HFF-Myc (cell line): Measurements from ENCODE around the gene SH2D1B.

ENCODE experiments used
- DNase-seq: peaks from one replicate; pipeline ENCODE4 v3.0.0-alpha.2; 2011; ENCODE audit warnings: low read depth; ENCODE audit errors: extremely low read depth
- H3K4me3 ChIP-seq: replicated peaks from 2 replicates; pipeline ENCODE4 v1.5.1; 2011; ENCODE audit warnings: low read depth, mild to moderate bottlenecking, control low read depth, low read length
- CTCF ChIP-seq: IDR thresholded peaks from 2 replicates; pipeline ENCODE4 v1.5.1; 2012; ENCODE audit warnings: mild to moderate bottlenecking, low read depth, low read length, control low read depth; ENCODE audit errors: missing control alignments

Gene SH2D1B

GRCh38 chr1:162380061-162380846 lies 31.7 kb downstream of the SH2D1B start:
- no peak overlapping the region for H3K4me3 ChIP-seq

GRCh38 chr1:162376691-162377090 lies 35.2 kb downstream of the SH2D1B start, which contains the start of gene SPATA46:
Gene SPATA46, minus strand, starts transcription at chr1:162376854. Its CDS starts 64 bp downstream, at chr1:162376790.
- no peak within 1 kb of the TSS for H3K4me3 ChIP-seq
- no peak for TF ChIP-seq CTCF
- no peak for DNase-seq

More at GRCh38 chr1:162380061-162380846, 31.7 kb downstream of the SH2D1B start:
- TF ChIP-seq CTCF, result no peak
- DNase-seq, result no peak

- no peak for TF ChIP-seq CTCF
- DNase-seq, result no peak
- H3K4me3 ChIP-seq, result no peak overlapping the region
Observed at GRCh38 chr1:162375463-162375862, 36.5 kb downstream of the SH2D1B start.

GRCh38 chr1:162374406-162374805 lies 37.5 kb downstream of the SH2D1B start:
- TF ChIP-seq CTCF, result no peak
- DNase-seq, result no peak
- no peak overlapping the region for H3K4me3 ChIP-seq

GRCh38 chr1:162373541-162374260 lies 38.2 kb downstream of the SH2D1B start:
- TF ChIP-seq CTCF, result no peak
- no peak for DNase-seq
- no peak overlapping the region for H3K4me3 ChIP-seq

- DNase-seq, result no peak
- no peak for TF ChIP-seq CTCF
- no peak overlapping the region for H3K4me3 ChIP-seq
Observed at GRCh38 chr1:162373072-162373427, 38.9 kb downstream of the SH2D1B start.
